Measurements from ENCODE around the gene TBL1XR1. TPM values are rescaled to one million over a fixed set of nuclear protein-coding genes. Genes with fewer than 3 reads are reported as not detected.

The TBL1XR1 gene
- total and polyA plus RNA-seq, 2 donors (not counting 3 experiments of a cell fraction or from before 2014, with no cell fraction given): 26.9 to 146 TPM

- Histone ChIP-seq H3K27ac (ENCODE audit: insufficient read depth, low read depth, low read length) (no peak overlapping the region), H3K9ac (replicated peaks; ENCODE audit: extremely low read depth, insufficient read depth, low read length) (no peak overlapping the region), H3K9me3 (replicated peaks; ENCODE audit: control insufficient read depth, insufficient read depth, low read length) (no peaks in the 10 kb centered on the region), H3K27me3 (ENCODE audit: control insufficient read depth in 2 of 2, insufficient read depth in 2 of 2, low read length in 2 of 2) (no peaks in the 10 kb centered on the region), H3K4me2 (ENCODE audit: insufficient read depth, low read length) (no peak overlapping the region), H3K4me1 (ENCODE audit: control insufficient read depth, extremely low read depth, insufficient read depth, low read length) (no peaks in the 10 kb centered on the region), H2AFZ (ENCODE audit: low read depth, low read length) (no peak overlapping the region), H3K79me2 (ENCODE audit: control insufficient read depth, insufficient read depth, low read length) (no peaks in the 10 kb centered on the region), H3K9me1 (replicated peaks; ENCODE audit: control insufficient read depth, extremely low read depth, insufficient read depth, low read length) (no peaks in the 10 kb centered on the region), H4K20me1 (replicated peaks; ENCODE audit: control insufficient read depth, extremely low read depth, insufficient read depth, low read length) (no peaks in the 10 kb centered on the region), H3K36me3 (ENCODE audit: control insufficient read depth in 2 of 2, extremely low read depth in 1 of 2, insufficient read depth in 2 of 2, low read length in 2 of 2) (no peaks in the 10 kb centered on the region), H3K4me3 (replicated peaks in 1 of 3; ENCODE audit: insufficient read depth in 1 of 3, low read depth in 1 of 3, low read length in 3 of 3) (no peak overlapping the region)
- no TSS peak for BruUV-seq (replicated peaks)
- CTCF ChIA-PET: interaction anchor here (1.5 kb wide), 1 partner anchor 10 kb away, joined by 4 read pairs; no protein-coding TSS in a partner anchor
- no peak for FAIRE-seq
- TF ChIP-seq FOS (IDR thresholded peaks at IDR 0.05; ENCODE audit: borderline replicate concordance, insufficient read depth, low read length): no peak
- no peak for DNase-seq (ENCODE audit: low read depth, low spot score)
- dilution Hi-C loops (cut with MboI; ENCODE audit: extremely low pct_ligation_motif_present, low sequenced_read_pairs) (no loop called here), intact Hi-C loops (cut with micrococcal nuclease) (no loop called here)
- POLR2A ChIA-PET: no interaction called here
Measured at GRCh38 chr3:176995946-176996345, 201.3 kb downstream of the TBL1XR1 start.

- Histone ChIP-seq H3K27me3 (ENCODE audit: control insufficient read depth in 2 of 2, insufficient read depth in 2 of 2, low read length in 2 of 2) (no peaks in the 10 kb centered on the region), H3K79me2 (ENCODE audit: control insufficient read depth, insufficient read depth, low read length) (no peaks in the 10 kb centered on the region), H3K9me1 (replicated peaks; ENCODE audit: control insufficient read depth, extremely low read depth, insufficient read depth, low read length) (no peaks in the 10 kb centered on the region), H3K27ac (ENCODE audit: insufficient read depth, low read depth, low read length) (no peak overlapping the region), H3K4me1 (ENCODE audit: control insufficient read depth, extremely low read depth, insufficient read depth, low read length) (no peaks in the 10 kb centered on the region), H2AFZ (ENCODE audit: low read depth, low read length) (no peak overlapping the region), H3K9ac (replicated peaks; ENCODE audit: extremely low read depth, insufficient read depth, low read length) (no peak overlapping the region), H4K20me1 (replicated peaks; ENCODE audit: control insufficient read depth, extremely low read depth, insufficient read depth, low read length) (no peaks in the 10 kb centered on the region), H3K4me3 (replicated peaks in 1 of 3; ENCODE audit: insufficient read depth in 1 of 3, low read depth in 1 of 3, low read length in 3 of 3) (no peak overlapping the region), H3K4me2 (ENCODE audit: insufficient read depth, low read length) (no peak overlapping the region), H3K36me3 (ENCODE audit: control insufficient read depth in 2 of 2, extremely low read depth in 1 of 2, insufficient read depth in 2 of 2, low read length in 2 of 2) (no peaks in the 10 kb centered on the region), H3K9me3 (replicated peaks; ENCODE audit: control insufficient read depth, insufficient read depth, low read length) (no peaks in the 10 kb centered on the region)
- ChIA-PET POLR2A (interaction anchor here (0.5 kb wide), 1 partner anchor 16 kb away, joined by 3 read pairs; no protein-coding TSS in a partner anchor), CTCF (interaction anchor here (1.5 kb wide), 1 partner anchor 9 kb away, joined by 4 read pairs; no protein-coding TSS in a partner anchor)
- dilution Hi-C loops (cut with MboI; ENCODE audit: extremely low pct_ligation_motif_present, low sequenced_read_pairs): no loop called here
- no peak for FAIRE-seq
- TF ChIP-seq MYC (IDR thresholded peaks at IDR 0.05; ENCODE audit: low read depth, low read length): no peak
- no TSS peak for BruUV-seq (replicated peaks)
- intact Hi-C loops (cut with micrococcal nuclease): no loop called here
- no peak for DNase-seq (ENCODE audit: low read depth, low spot score)
Measured at GRCh38 chr3:176994891-176995781, 202.1 kb downstream of the TBL1XR1 start.

Data from endothelial cell of umbilical vein (primary cell).